ENCODE results near the gene TCF4. TPM values are rescaled to one million over a fixed set of nuclear protein-coding genes. Genes with fewer than 3 reads are reported as not detected.

The TCF4 gene
- polyA plus RNA-seq, 1 donor (not counting 4 experiments of a cell fraction or from before 2014, with no cell fraction given), result 9.7 TPM

GRCh38 chr18:55462652-55463051 is 125.3 kb downstream of the TCF4 start:
- Histone ChIP-seq H3K79me2 (ENCODE audit: control insufficient read depth, insufficient read depth, low read length) (no peaks in the 10 kb centered on the region), H3K4me1 (ENCODE audit: control insufficient read depth, extremely low read depth, insufficient read depth, low read length) (no peaks in the 10 kb centered on the region), H3K36me3 (ENCODE audit: control insufficient read depth in 2 of 2, extremely low read depth in 1 of 2, insufficient read depth in 2 of 2, low read length in 2 of 2) (no peaks in the 10 kb centered on the region), H4K20me1 (ENCODE audit: control insufficient read depth, extremely low read depth, insufficient read depth, low read length) (no peaks in the 10 kb centered on the region), H3K4me2 (ENCODE audit: control insufficient read depth, extremely low read depth, insufficient read depth, low read depth, low read length) (no peak overlapping the region), H3K9me3 (ENCODE audit: control insufficient read depth, low read depth, low read length) (no peaks in the 10 kb centered on the region), H3K9me1 (ENCODE audit: control insufficient read depth, extremely low read depth, insufficient read depth, low read length) (no peaks in the 10 kb centered on the region), H3K4me3 (ENCODE audit: control insufficient read depth in 2 of 3, extremely low read depth in 1 of 3, insufficient read depth in 2 of 3, low read depth in 1 of 3, low read length in 3 of 3) (no peak overlapping the region), H3K9ac (ENCODE audit: control insufficient read depth, extremely low read depth, insufficient read depth, low read length) (no peak overlapping the region), H2AFZ (ENCODE audit: control insufficient read depth, low read length) (no peak overlapping the region), H3K27me3 (ENCODE audit: control insufficient read depth, extremely low read depth, insufficient read depth, low read length) (no peaks in the 10 kb centered on the region), H3K27ac (ENCODE audit: control insufficient read depth, insufficient read depth, low read length) (no peak overlapping the region)
- DNase-seq (ENCODE audit: low read depth, low spot score) (no peak), FAIRE-seq (no peak)
- TF ChIP-seq CTCF (optimal IDR thresholded peaks at IDR 0.05 in 1 of 3, IDR thresholded peaks at IDR 0.05 in 1 of 3, conservative IDR thresholded peaks at IDR 0.05 in 1 of 3; ENCODE audit: extremely low read depth in 1 of 3, insufficient read depth in 2 of 3, low read length in 3 of 3), result no peak
- no peak for TF ChIP-seq EZH2 (IDR thresholded peaks at IDR 0.05; ENCODE audit: low read length)
- dilution Hi-C loops (cut with MboI; ENCODE audit: extremely low pct_ligation_motif_present, low sequenced_read_pairs), result no loop called here

GRCh38 chr18:55461848-55462247 is 126.1 kb downstream of the TCF4 start:
- H3K36me3 ChIP-seq (ENCODE audit: control insufficient read depth in 2 of 2, extremely low read depth in 1 of 2, insufficient read depth in 2 of 2, low read length in 2 of 2), result no peaks in the 10 kb centered on the region
- H2AFZ ChIP-seq (ENCODE audit: control insufficient read depth, low read length), result no peak overlapping the region
- no peaks in the 10 kb centered on the region for H4K20me1 ChIP-seq (ENCODE audit: control insufficient read depth, extremely low read depth, insufficient read depth, low read length)
- no peak overlapping the region for H3K27ac ChIP-seq (ENCODE audit: control insufficient read depth, insufficient read depth, low read length)
- H3K4me1 ChIP-seq (ENCODE audit: control insufficient read depth, extremely low read depth, insufficient read depth, low read length), result no peaks in the 10 kb centered on the region
- no peaks in the 10 kb centered on the region for H3K79me2 ChIP-seq (ENCODE audit: control insufficient read depth, insufficient read depth, low read length)
- H3K27me3 ChIP-seq (ENCODE audit: control insufficient read depth, extremely low read depth, insufficient read depth, low read length), result no peaks in the 10 kb centered on the region
- dilution Hi-C loops (cut with MboI; ENCODE audit: extremely low pct_ligation_motif_present, low sequenced_read_pairs), result no loop called here
- DNase-seq (ENCODE audit: low read depth, low spot score), result no peak
- no peaks in the 10 kb centered on the region for H3K9me3 ChIP-seq (ENCODE audit: control insufficient read depth, low read depth, low read length)
- TF ChIP-seq CTCF (optimal IDR thresholded peaks at IDR 0.05 in 1 of 3, IDR thresholded peaks at IDR 0.05 in 1 of 3, conservative IDR thresholded peaks at IDR 0.05 in 1 of 3; ENCODE audit: extremely low read depth in 1 of 3, insufficient read depth in 2 of 3, low read length in 3 of 3) (no peak), EZH2 (IDR thresholded peaks at IDR 0.05; ENCODE audit: low read length) (no peak)
- no peak for FAIRE-seq
- H3K4me3 ChIP-seq (ENCODE audit: control insufficient read depth in 2 of 3, extremely low read depth in 1 of 3, insufficient read depth in 2 of 3, low read depth in 1 of 3, low read length in 3 of 3), result no peak overlapping the region
- no peak overlapping the region for H3K4me2 ChIP-seq (ENCODE audit: control insufficient read depth, extremely low read depth, insufficient read depth, low read depth, low read length)
- no peak overlapping the region for H3K9ac ChIP-seq (ENCODE audit: control insufficient read depth, extremely low read depth, insufficient read depth, low read length)
- H3K9me1 ChIP-seq (ENCODE audit: control insufficient read depth, extremely low read depth, insufficient read depth, low read length), result no peaks in the 10 kb centered on the region

All from keratinocyte (primary cell).